Naive B cell (primary cell): ENCODE data around the gene MEF2D. TPM values are rescaled to one million over a fixed set of nuclear protein-coding genes. Genes with fewer than 3 reads are reported as not detected.

Source experiments
- ATAC-seq, 2 donors: fragments of 150-1000 bp; cut with Tn5 transposase; 2 replicates each; pipeline ENCODE4 v1.10.0; 2021; ENCODE audit warnings: low read depth in 2 of 2, mild to moderate bottlenecking in 2 of 2, moderate library complexity in 2 of 2
- DNase-seq: peaks from one replicate; pipeline ENCODE4 v3.0.0; 2022
- H3K27ac Mint-ChIP-seq, 6 donors: one replicate each; pipeline ENCODE4 v1.8.0; 2020 to 2022; ENCODE audit warnings: mild to moderate bottlenecking in 6 of 6, mixed read lengths in 6 of 6, moderate library complexity in 5 of 6, inconsistent platforms in 2 of 6
- H3K27me3 Mint-ChIP-seq, 3 donors: one replicate each; pipeline ENCODE4 v1.8.0; 2021 to 2022; ENCODE audit warnings: mixed read lengths in 3 of 3, mild to moderate bottlenecking in 1 of 3
- H3K36me3 Mint-ChIP-seq, 2 donors: one replicate each; pipeline ENCODE4 v1.8.0; 2020 to 2022; ENCODE audit warnings: mixed read lengths in 2 of 2, inconsistent platforms in 1 of 2, mild to moderate bottlenecking in 1 of 2
- H3K4me1 Mint-ChIP-seq, 3 donors: one replicate each; pipeline ENCODE4 v1.8.0; 2020 to 2022; ENCODE audit warnings: mixed read lengths in 3 of 3, inconsistent platforms in 1 of 3, mild to moderate bottlenecking in 1 of 3, moderate library complexity in 1 of 3
- H3K4me3 Mint-ChIP-seq, 8 donors: one replicate each; pipeline ENCODE4 v1.8.0; 2020 to 2022; ENCODE audit warnings: mild to moderate bottlenecking in 8 of 8, mixed read lengths in 8 of 8, moderate library complexity in 8 of 8, inconsistent platforms in 2 of 8
- H3K9me3 Mint-ChIP-seq, 7 donors: one replicate each; pipeline ENCODE4 v1.8.0; 2020 to 2022; ENCODE audit warnings: mixed read lengths in 7 of 7, mild to moderate bottlenecking in 5 of 7, inconsistent platforms in 2 of 7, moderate library complexity in 1 of 7
- polyA plus RNA-seq, 6 donors: library from polyadenylated mRNA; unstranded; fragments of 300-500 nt; fragmentation: Illumina TruSeq; gene quantifications; one replicate each; pipeline ENCODE4 v1.2.3, GENCODE V29; 2021; ENCODE audit warnings: low read depth in 6 of 6

Gene MEF2D
- polyA plus RNA-seq, 6 donors from 2014 or later, result 6.9 to 15.8 (median 9.1) TPM

DNA sequence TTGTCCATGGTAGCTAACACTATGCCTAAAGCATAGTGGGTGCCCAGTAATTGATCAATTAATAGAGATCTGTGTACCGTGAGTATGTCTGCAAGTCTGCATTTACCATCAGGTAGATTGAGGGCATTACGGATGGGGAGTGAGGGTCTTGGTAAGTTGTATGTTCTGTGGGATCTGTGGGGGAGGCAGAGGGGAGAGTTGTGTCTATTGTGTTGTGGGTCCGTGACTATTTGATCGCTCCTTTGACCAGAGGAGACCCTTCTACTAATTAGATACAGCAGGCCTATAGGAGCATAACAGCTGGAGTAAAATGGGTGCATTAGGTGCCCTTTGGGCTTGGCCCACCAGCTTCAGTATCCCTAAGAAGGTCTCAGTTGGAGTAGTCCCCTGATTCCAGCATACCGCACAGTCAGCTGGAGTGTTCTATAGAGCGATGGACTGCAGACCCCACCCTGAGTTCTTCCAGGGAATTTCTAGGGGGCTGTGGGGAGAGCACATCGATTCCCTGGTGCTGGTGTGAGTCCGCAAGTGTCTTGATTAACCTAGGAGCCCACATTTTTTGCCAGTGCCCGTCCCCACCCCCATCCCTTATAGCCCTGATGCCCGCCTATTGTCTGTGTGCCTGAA, 75.7 kb downstream of the MEF2D start:
- Mint-ChIP-seq H3K4me3 (no peak overlapping the region), H3K36me3 (no peaks in the 10 kb centered on the region), H3K27ac (no peak overlapping the region), H3K4me1 (peaks cover 19 to 28% (median 23%) of the 10 kb centered on the region in 3 donors), H3K27me3 (peaks cover 78 to 96% (median 94%) of the 10 kb centered on the region in 3 donors), H3K9me3 (peaks cover 0 to 2% (median 0%) of the 10 kb centered on the region in 7 donors)
- ATAC-seq, result no peak
- no peak for DNase-seq

DNA sequence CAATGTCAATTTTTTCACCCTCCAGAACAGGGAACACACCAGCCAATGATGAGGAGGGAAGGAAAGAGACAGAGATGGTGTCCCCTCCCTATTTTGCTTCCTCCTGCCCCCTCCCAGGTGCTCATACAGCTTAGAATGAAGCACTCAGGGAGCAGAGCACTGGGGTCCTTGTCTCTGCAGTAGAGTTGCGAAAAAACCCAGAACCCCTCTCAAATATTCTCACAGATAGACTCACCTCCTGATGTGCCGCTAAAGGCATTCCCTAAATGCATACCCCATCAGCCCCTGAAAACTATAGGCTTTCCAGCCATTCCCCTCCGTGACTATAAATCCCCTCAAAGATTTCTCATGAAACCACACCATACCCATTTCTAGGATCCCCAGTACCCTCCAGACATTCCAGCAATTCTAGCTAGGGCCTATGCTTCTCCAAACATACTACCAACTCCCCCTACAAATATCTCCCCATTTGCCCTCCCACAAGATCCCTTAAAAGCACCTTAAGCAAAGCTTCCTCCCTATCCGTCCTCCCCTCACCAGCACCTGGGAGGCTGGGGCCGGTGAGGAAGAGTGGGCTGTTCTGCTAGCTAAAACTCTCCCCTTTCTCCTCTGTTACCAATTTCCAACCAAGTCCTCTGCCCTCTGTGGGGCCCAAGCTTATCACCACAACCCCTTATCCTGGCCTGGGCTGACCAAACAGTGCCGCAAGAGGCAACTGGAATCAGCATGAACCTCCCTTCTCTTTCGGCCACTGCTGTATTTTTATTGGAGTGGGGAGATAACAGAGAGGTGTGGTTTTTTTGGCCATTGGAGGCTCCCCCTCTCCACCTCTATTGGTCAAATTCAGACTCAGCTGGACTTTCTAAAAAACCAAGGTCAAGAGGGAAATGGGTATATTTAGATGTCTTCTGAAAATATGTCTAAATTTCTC, 76.9 kb downstream of the MEF2D start:
- Mint-ChIP-seq H3K9me3 (no peaks in the 10 kb centered on the region), H3K27me3 (peaks cover 80 to 96% (median 90%) of the 10 kb centered on the region in 3 donors), H3K4me1 (peaks cover 22 to 28% (median 26%) of the 10 kb centered on the region in 3 donors), H3K4me3 (no peak overlapping the region), H3K27ac (no peak overlapping the region), H3K36me3 (no peaks in the 10 kb centered on the region)
- no peak for DNase-seq
- no peak for ATAC-seq

DNA sequence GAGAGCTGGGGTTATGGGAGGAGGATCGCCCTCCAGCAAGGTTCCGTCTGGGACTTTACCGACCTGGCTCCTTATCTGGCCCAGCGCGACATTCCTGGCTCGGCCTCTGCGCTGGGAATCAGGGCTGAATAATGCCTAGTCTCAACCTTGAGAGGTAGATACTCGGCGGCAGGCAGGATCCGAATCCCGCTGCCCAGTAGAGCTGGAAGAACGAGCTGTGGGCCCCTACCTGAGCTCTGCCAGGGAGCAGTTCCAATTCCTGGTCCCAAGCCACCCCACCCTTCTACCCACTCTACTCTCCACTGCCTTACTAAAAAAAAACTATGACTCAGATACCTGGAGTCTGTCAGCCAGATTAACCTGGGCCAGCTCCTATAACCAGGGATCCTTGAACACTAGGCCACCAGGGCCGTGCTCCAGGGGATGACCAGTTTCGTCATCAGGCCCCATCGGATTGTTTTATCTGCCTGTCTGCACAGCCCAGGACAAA, 77.9 kb downstream of the MEF2D start:
- H3K36me3 Mint-ChIP-seq, result no peaks in the 10 kb centered on the region
- H3K27ac Mint-ChIP-seq, result peak overlapping the region in 1 of 6 donors; percentile 46
- H3K27me3 Mint-ChIP-seq, result peaks cover 83 to 96% (median 90%) of the 10 kb centered on the region in 3 donors
- peaks cover 22 to 28% (median 26%) of the 10 kb centered on the region in 3 donors for H3K4me1 Mint-ChIP-seq
- H3K9me3 Mint-ChIP-seq, result no peaks in the 10 kb centered on the region
- ATAC-seq (no peak), DNase-seq (no peak)
- H3K4me3 Mint-ChIP-seq, result peak overlapping the region in 6 of 8 donors; percentile 13 to 93 (median 48)

DNA sequence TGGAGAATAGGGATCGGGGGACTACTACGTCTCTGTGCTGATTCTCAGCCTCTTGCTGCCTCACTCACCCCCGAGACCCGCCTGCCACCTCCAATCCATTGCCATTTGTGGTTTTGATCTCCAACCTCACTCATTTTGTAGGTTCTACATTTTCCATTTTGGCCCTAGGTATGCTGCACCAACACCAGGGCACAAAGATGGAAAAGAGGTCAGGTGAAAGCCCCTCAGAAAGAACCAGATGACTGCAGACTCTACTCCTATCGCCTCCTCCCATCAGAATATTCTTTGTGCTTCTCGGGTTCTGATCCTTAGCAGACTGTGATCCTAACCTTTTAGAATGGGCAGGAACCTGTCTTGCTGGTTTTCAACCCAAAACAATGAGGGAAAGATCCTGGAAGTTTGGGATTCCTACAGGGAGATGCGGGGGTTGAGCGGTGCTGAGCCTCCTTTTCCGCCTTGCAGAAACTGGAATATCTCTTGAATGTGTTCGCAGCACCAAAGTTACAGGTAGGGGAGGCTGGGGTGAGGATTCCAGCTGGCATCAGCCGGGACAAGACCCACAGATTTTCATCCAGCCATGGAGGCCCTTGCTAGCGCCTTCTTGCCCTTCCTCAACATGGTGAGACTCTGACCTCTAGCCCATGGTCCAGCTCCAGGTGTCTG, 78.5 kb downstream of the MEF2D start:
- peaks cover 83 to 96% (median 90%) of the 10 kb centered on the region in 3 donors for H3K27me3 Mint-ChIP-seq
- H3K9me3 Mint-ChIP-seq, result no peaks in the 10 kb centered on the region
- H3K4me1 Mint-ChIP-seq, result peaks cover 22 to 28% (median 26%) of the 10 kb centered on the region in 3 donors
- H3K36me3 Mint-ChIP-seq, result no peaks in the 10 kb centered on the region
- ATAC-seq, result no peak
- H3K4me3 Mint-ChIP-seq, result peak overlapping the region; percentile 68 to 95 (median 85)
- DNase-seq, result no peak
- H3K27ac Mint-ChIP-seq, result peak overlapping the region in 2 of 6 donors; percentile 58 to 77

DNA sequence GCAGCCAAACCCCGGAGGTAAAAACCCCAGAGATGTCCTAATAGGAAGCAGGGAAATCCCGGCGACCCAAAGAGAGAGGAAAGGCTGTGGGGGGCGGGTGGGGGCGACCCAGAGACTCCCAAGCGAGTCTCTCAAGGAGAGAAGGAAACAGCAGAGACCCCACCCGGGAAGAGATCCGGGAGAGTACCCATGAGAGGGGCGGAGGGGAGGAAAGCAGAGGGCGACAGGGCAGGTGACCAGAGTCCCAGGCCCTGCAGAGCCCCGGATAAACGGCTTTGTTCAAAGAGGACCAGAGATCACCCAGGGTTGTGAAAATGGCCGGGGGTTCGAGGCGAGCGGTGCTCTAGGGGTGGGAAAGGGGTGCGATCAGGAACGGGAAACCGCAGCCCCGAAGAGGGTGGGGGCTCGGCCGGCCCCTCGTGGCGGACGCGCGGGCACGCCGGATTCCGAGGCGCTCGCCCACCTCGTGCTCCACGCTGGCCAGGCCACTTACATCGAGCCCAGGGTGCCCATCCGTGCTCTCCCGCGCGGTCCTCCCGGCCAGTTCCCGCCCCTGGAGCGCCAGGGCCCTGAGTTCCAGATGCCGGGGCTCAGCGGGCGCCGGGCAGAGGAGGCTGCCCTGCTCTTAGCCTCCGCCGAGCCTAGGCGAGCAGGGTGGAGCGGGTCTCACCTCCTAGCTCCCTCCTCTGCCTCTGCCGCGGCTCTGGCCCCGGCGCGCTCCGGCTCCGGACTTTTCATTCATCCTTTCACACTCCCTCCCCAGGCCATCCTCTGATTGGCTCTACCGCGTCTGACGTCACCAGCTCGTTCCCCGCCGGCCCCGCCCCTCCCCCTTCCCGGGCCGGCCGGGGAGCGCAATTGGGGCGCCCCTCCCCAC, 79.3 kb downstream of the MEF2D start:
- DNase-seq, result peak; percentile 51
- Mint-ChIP-seq H3K27me3 (peaks cover 85 to 96% (median 90%) of the 10 kb centered on the region in 3 donors), H3K4me1 (peaks cover 22 to 28% (median 26%) of the 10 kb centered on the region in 3 donors), H3K4me3 (peak overlapping the region; percentile 86 to 95 (median 92)), H3K27ac (peak overlapping the region in 2 of 6 donors; percentile 77 to 78), H3K9me3 (no peaks in the 10 kb centered on the region), H3K36me3 (no peaks in the 10 kb centered on the region)
- peak; percentile 65 to 69 for ATAC-seq

DNA sequence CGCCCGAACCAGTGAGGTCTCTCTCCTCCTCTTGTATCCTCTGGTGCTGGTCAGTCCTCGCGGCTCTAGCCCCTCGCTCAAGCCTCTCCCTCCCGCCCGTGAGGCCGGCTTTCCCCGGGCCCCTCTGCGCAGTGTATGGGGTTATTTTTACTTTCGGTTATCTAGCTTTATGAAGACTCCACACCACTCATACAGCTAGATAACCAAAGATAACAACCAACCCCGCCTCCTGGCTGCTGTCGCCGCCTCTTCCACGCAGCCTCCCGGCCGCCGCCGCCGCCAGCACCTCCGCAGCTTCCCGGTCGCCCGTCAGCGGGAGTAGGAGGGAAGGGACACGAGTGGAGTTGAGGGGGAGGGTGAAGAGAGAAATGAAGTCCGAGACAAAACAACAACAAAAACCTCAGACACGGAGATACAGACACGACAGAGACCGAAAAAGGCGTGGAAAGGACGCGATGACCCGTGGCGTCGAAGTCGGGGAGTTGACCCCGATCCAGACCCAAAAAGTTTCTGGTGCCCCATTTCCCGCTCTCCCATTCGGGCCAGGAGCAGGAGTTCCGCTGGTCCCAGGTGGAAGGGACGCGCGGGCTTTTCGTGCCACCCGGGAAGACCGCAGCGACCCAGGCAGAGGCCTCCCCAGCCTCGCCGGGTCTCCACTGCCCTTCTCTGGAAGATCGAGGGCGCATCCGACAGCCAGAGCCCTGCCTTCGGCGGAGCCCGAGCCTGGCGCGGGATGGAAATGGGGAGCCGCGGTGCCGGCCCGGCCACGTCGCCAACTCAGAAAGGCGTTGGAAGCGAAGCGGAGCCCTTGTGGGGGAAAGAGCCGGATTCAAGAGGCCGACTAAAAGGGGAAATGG, 80.1 kb downstream of the MEF2D start:
- ATAC-seq, result peak; percentile 63 to 73
- Mint-ChIP-seq H3K27ac (peak overlapping the region; percentile 21 to 86 (median 83)), H3K36me3 (no peaks in the 10 kb centered on the region), H3K27me3 (peaks cover 83 to 99% (median 93%) of the 10 kb centered on the region in 3 donors), H3K9me3 (no peaks in the 10 kb centered on the region), H3K4me1 (peaks cover 22 to 28% (median 26%) of the 10 kb centered on the region in 3 donors), H3K4me3 (peak overlapping the region; percentile 86 to 95 (median 92))
- peak; percentile 43 for DNase-seq

DNA sequence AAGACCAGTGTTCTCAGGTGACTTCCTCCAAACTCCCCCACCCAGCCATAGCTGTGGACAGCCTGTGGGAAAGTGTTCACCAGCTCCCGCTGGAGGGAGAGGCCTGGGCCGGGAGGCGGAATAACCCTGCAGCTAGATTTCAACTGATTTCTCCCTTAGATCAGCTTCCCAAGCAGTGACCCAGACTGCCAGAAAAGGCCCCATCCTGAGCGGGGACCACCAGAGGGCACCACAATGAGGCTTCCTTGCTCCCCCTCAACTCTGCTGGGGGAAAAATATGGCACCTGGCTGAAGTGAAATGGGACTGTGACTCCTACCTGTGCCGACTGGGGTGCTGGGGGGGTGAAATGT, 80.7 kb downstream of the MEF2D start:
- peak overlapping the region; percentile 86 to 95 (median 92) for H3K4me3 Mint-ChIP-seq
- no peaks in the 10 kb centered on the region for H3K9me3 Mint-ChIP-seq
- DNase-seq (no peak), ATAC-seq (peak; percentile 39 to 45)
- H3K36me3 Mint-ChIP-seq, result no peaks in the 10 kb centered on the region
- H3K27ac Mint-ChIP-seq, result peak overlapping the region in 3 of 6 donors; percentile 78 to 86 (median 81)
- peaks cover 85 to 100% (median 95%) of the 10 kb centered on the region in 3 donors for H3K27me3 Mint-ChIP-seq
- H3K4me1 Mint-ChIP-seq, result peaks cover 22 to 28% (median 26%) of the 10 kb centered on the region in 3 donors

DNA sequence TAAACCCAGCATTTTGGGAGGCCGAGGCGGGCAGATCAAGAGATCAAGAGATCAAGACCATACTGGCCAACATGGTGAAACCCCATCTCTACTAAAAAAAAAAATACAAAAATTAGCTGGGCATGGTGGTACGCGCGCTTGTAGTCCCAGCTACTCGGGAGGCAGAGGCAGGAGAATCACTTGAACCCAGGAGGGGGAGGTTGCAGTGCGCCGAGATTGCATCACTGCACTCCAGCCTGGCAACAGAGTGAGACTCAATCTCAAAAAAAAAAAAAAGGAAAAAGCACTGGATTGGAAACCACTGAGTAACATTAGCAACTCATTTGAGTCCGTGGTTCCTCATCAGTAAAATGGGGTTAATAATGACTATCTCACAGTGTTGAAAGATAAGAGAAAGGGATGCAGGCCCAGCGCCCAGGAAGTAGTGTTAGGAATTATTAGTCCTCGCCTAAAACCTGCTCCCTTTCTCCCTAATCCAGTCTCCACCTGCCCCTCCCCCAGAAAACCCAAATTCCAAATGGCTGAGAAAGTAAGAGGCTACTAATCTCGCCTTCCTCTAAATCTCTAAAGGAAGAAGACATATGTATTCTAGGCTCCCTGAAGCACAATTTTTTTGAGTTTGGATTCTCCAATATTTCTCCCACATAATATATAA, 82.0 kb downstream of the MEF2D start:
- peaks cover 0 to 7% of the 10 kb centered on the region in 2 donors for H3K36me3 Mint-ChIP-seq
- no peak for DNase-seq
- H3K27ac Mint-ChIP-seq, result no peak overlapping the region
- H3K27me3 Mint-ChIP-seq, result peaks cover 84 to 100% (median 95%) of the 10 kb centered on the region in 3 donors
- peaks cover 22 to 28% (median 26%) of the 10 kb centered on the region in 3 donors for H3K4me1 Mint-ChIP-seq
- H3K9me3 Mint-ChIP-seq, result no peaks in the 10 kb centered on the region
- no peak for ATAC-seq
- H3K4me3 Mint-ChIP-seq, result peak overlapping the region in 1 of 8 donors; percentile 86

DNA sequence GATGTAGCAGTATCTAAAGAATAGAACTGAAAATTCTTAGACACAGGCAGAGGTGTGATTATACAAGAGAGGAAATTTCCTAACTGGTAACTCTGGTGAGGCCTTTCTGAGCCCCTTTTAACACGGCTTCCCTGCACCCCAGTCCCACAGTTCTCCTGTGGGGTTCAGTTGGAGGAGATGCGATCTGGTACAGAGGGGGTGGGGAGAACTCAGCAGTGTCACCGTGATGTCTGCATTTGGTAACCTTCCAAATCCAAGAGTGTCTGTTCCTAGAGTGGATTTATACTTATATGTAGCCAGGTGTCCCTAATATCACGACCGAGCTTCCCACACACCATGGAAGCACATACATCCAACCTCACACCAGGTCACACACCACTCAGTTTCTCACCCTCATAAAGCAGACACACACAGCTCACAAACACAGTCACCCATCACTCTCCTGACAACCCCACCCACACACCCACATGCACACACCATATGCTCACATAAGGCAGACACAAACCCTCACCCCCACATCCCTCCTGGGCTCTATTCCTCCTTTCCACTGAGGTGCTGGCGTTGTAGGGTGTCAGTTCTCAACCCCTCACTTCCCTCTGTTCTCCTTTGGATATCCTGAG, 83.1 kb downstream of the MEF2D start:
- H3K27me3 Mint-ChIP-seq, result peaks cover 74 to 99% (median 93%) of the 10 kb centered on the region in 3 donors

DNA sequence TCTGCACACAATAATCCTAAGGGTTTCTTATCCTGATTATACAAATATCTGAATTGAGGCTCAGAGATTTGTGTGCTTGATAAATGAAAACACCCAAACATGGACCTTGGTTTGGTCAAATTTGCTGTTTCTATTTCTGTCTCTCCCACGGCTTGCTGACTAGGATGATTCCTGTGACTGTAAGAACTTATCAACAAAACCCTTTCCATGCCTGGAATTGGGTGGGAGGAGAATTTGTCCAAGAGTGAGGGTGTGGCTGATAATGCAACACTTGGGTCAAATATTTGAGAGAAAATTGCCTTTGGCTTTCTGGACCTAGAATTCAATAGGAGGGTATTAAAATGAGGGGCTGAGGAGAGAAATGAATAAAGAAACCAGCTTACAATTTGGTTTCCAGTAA, 83.6 kb downstream of the MEF2D start:
- Mint-ChIP-seq H3K27ac (no peak overlapping the region), H3K4me1 (peaks cover 21 to 25% (median 24%) of the 10 kb centered on the region in 3 donors), H3K9me3 (no peaks in the 10 kb centered on the region), H3K36me3 (peaks cover 6 to 7% of the 10 kb centered on the region in 2 donors), H3K4me3 (no peak overlapping the region), H3K27me3 (peaks cover 73 to 99% (median 93%) of the 10 kb centered on the region in 3 donors)
- DNase-seq (no peak), ATAC-seq (no peak)

More for the DNA sequence above, 83.1 kb downstream of the MEF2D start:
- DNase-seq (no peak), ATAC-seq (no peak)
- peaks cover 1 to 7% of the 10 kb centered on the region in 2 donors for H3K36me3 Mint-ChIP-seq
- H3K4me3 Mint-ChIP-seq, result no peak overlapping the region
- peak overlapping the region in 1 of 6 donors; percentile 46 for H3K27ac Mint-ChIP-seq
- no peaks in the 10 kb centered on the region for H3K9me3 Mint-ChIP-seq
- H3K4me1 Mint-ChIP-seq, result peaks cover 22 to 28% (median 26%) of the 10 kb centered on the region in 3 donors
